Osteocyte (in vitro differentiated cells): ENCODE data around the gene NR2F1-AS1. TPM values are rescaled to one million over a fixed set of nuclear protein-coding genes. Genes with fewer than 3 reads are reported as not detected.

ENCODE experiments used
- DNase-seq: peaks from one replicate; pipeline ENCODE4 v3.0.0; 2021; ENCODE audit warnings: mixed read lengths; ENCODE audit not compliant: unreplicated experiment; ENCODE audit errors: extremely low spot score
- H3K27ac Mint-ChIP-seq: one replicate; pipeline ENCODE4 v1.8.0; 2021; ENCODE audit warnings: mild to moderate bottlenecking, mixed read lengths; ENCODE audit not compliant: unreplicated experiment
- H3K27me3 Mint-ChIP-seq: one replicate; pipeline ENCODE4 v1.8.0; 2021; ENCODE audit warnings: mixed read lengths; ENCODE audit not compliant: unreplicated experiment
- H3K36me3 Mint-ChIP-seq: one replicate; pipeline ENCODE4 v1.8.0; 2021; ENCODE audit warnings: mixed read lengths; ENCODE audit not compliant: unreplicated experiment
- H3K4me1 Mint-ChIP-seq: one replicate; pipeline ENCODE4 v1.8.0; 2021; ENCODE audit warnings: mixed read lengths; ENCODE audit not compliant: unreplicated experiment
- H3K4me3 Mint-ChIP-seq: one replicate; pipeline ENCODE4 v1.8.0; 2021; ENCODE audit warnings: mild to moderate bottlenecking, moderate library complexity, mixed read lengths; ENCODE audit not compliant: unreplicated experiment
- H3K9me3 Mint-ChIP-seq: one replicate; pipeline ENCODE4 v1.8.0; 2021; ENCODE audit warnings: mixed read lengths; ENCODE audit not compliant: unreplicated experiment
- CTCF ChIP-seq: fragments of 200-600 bp; sonication (generic); IDR thresholded peaks from 2 replicates; pipeline ENCODE4 v1.5.0; 2021; ENCODE audit warnings: antibody characterized with exemption, mild to moderate bottlenecking, moderate library complexity
- total RNA-seq: library from RNA; stranded (reverse); gene quantifications from 2 replicates; pipeline ENCODE4 v1.2.1, GENCODE V29; 2021

Gene NR2F1-AS1
- total RNA-seq, 1 donor from 2014 or later, result 40.9 TPM

GRCh38 chr5:93431250-93431649 lies 149.8 kb downstream of the NR2F1-AS1 start:
- Mint-ChIP-seq H3K27ac (no peak overlapping the region), H3K4me3 (no peak overlapping the region), H3K4me1 (peaks cover 1% of the 10 kb centered on the region), H3K27me3 (no peaks in the 10 kb centered on the region), H3K9me3 (no peaks in the 10 kb centered on the region), H3K36me3 (peaks cover 23% of the 10 kb centered on the region)
- no peak for TF ChIP-seq CTCF
- DNase-seq, result no peak

- Mint-ChIP-seq H3K4me1 (peaks cover 1% of the 10 kb centered on the region), H3K27me3 (no peaks in the 10 kb centered on the region), H3K4me3 (no peak overlapping the region), H3K27ac (no peak overlapping the region), H3K36me3 (peaks cover 23% of the 10 kb centered on the region), H3K9me3 (no peaks in the 10 kb centered on the region)
- TF ChIP-seq CTCF, result no peak
- DNase-seq, result no peak
Observed at GRCh38 chr5:93430673-93431199, 150.3 kb downstream of the NR2F1-AS1 start.

- no peaks in the 10 kb centered on the region for H3K27me3 Mint-ChIP-seq
- H3K4me1 Mint-ChIP-seq, result peaks cover 1% of the 10 kb centered on the region
- H3K27ac Mint-ChIP-seq, result no peak overlapping the region
- no peak for TF ChIP-seq CTCF
- H3K9me3 Mint-ChIP-seq, result no peaks in the 10 kb centered on the region
- H3K36me3 Mint-ChIP-seq, result peaks cover 20% of the 10 kb centered on the region
- H3K4me3 Mint-ChIP-seq, result no peak overlapping the region
- no peak for DNase-seq
Observed at GRCh38 chr5:93430118-93430517, 150.9 kb downstream of the NR2F1-AS1 start.

GRCh38 chr5:93428868-93429267 lies 152.2 kb downstream of the NR2F1-AS1 start:
- no peak for DNase-seq
- Mint-ChIP-seq H3K27ac (no peak overlapping the region), H3K27me3 (no peaks in the 10 kb centered on the region), H3K36me3 (peaks cover 13% of the 10 kb centered on the region), H3K9me3 (no peaks in the 10 kb centered on the region), H3K4me1 (peaks cover 5% of the 10 kb centered on the region), H3K4me3 (no peak overlapping the region)
- TF ChIP-seq CTCF, result no peak

GRCh38 chr5:93427316-93427715 lies 153.7 kb downstream of the NR2F1-AS1 start:
- H3K4me3 Mint-ChIP-seq, result no peak overlapping the region
- H3K27ac Mint-ChIP-seq, result no peak overlapping the region
- H3K4me1 Mint-ChIP-seq, result peaks cover 18% of the 10 kb centered on the region
- peaks cover 4% of the 10 kb centered on the region for H3K36me3 Mint-ChIP-seq
- no peaks in the 10 kb centered on the region for H3K27me3 Mint-ChIP-seq
- H3K9me3 Mint-ChIP-seq, result no peaks in the 10 kb centered on the region
- TF ChIP-seq CTCF, result no peak
- no peak for DNase-seq
